ELF-1 (cell line): ENCODE measurements around the gene RTP4.
A peak's percentile ranks its signal among the peaks of the same experiment; 100 is the strongest.

Experiments
- DNase-seq: peaks from one replicate; pipeline ENCODE4 v3.0.0-alpha.2; 2016; ENCODE audit warnings: low read depth, low spot score

Gene RTP4

GRCh38 chr3:187369089-187369447 lies 883 bp downstream of the RTP4 start:
- DNase-seq, result no peak

- DNase-seq, result no peak
Measured at GRCh38 chr3:187370051-187370450, 1.9 kb downstream of the RTP4 start.

GRCh38 chr3:187375581-187375980 lies 7.4 kb downstream of the RTP4 start:
- no peak for DNase-seq

- DNase-seq, result no peak
Measured at GRCh38 chr3:187377842-187378241, 9.7 kb downstream of the RTP4 start.

- peak; percentile 72 for DNase-seq
Measured at GRCh38 chr3:187382609-187383151, 14.5 kb downstream of the RTP4 start.

- no peak for DNase-seq
Measured at GRCh38 chr3:187383246-187383645, 15.1 kb downstream of the RTP4 start.

- DNase-seq, result no peak
Measured at GRCh38 chr3:187385296-187385695, 17.1 kb downstream of the RTP4 start.

- DNase-seq, result no peak
Measured at GRCh38 chr3:187396661-187397060, 28.5 kb downstream of the RTP4 start.

- no peak for DNase-seq
Measured at GRCh38 chr3:187398955-187399354, 30.8 kb downstream of the RTP4 start.

- DNase-seq, result no peak
Measured at GRCh38 chr3:187400756-187401155, 32.6 kb downstream of the RTP4 start.

- no peak for DNase-seq
Measured at GRCh38 chr3:187401856-187402255, 33.7 kb downstream of the RTP4 start.

- no peak for DNase-seq
Measured at GRCh38 chr3:187403768-187404288, 35.6 kb downstream of the RTP4 start.

GRCh38 chr3:187406927-187407326 lies 38.7 kb downstream of the RTP4 start:
- DNase-seq, result no peak

GRCh38 chr3:187411991-187412781 lies 44.0 kb downstream of the RTP4 start:
- DNase-seq, result peak; percentile 16
